Activated CD4-positive, alpha-beta T cell treated with anti-CD3 and anti-CD28 coated beads, Interleukin-2, Interleukin-4, amounts not matched to agents 100 ng/mL and 50 ng/mL, durations not matched to agents 16 hours and 8 hours (primary cell): ENCODE data around the gene PRR9.

ENCODE experiments used
- DNase-seq: peaks from one replicate; pipeline ENCODE4 v3.0.0-alpha.2; 2020; ENCODE audit warnings: low spot score

PRR9 gene

DNA sequence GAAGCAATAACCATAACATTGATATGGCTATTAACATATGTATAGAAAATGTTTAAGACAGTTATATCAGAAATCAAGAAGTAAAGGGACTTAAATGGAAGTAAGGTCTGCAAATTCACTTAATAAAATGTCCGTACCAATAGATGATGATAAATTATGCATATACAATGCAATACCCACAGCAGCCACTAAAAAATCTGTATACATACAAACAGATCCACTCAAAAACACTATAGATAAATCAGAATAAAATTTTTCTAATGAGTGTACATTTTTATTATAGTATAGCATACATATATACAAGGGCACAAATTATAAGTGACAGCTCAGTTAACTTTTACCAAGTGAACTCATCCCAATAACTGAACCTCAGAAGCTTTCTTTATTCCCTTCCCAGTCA is 48.1 kb downstream of the PRR9 start:
- no peak for DNase-seq
